GM18519 (cell line): ENCODE data around the gene TTC23L.

Experiments used
- ATAC-seq: cut with Tn5 transposase; IDR thresholded peaks from one replicate; pipeline ENCODE4 v1.9.1; 2021; ENCODE audit warnings: mild to moderate bottlenecking, moderate library complexity; ENCODE audit not compliant: unreplicated experiment, low FRiP score

TTC23L gene

DNA sequence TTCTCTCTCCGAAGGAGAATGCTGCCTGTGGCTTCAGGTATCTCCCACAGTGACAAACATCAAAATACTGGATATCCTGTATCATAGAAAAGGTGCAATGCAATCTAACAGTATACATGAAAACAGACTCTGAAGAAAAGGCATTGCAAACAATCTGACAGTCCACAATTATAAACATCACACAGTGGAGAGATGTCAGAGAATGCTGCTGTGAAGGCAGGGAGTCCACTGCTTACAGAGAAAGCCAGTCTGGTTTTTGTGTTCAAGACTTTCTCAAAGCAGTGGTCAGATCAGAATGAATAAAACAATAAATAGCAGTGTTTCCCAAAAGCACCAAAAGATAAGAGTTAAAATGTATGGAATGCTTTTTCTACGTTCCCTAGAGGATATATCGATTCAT lies 28.7 kb downstream of the TTC23L start:
- ATAC-seq, result no peak

DNA sequence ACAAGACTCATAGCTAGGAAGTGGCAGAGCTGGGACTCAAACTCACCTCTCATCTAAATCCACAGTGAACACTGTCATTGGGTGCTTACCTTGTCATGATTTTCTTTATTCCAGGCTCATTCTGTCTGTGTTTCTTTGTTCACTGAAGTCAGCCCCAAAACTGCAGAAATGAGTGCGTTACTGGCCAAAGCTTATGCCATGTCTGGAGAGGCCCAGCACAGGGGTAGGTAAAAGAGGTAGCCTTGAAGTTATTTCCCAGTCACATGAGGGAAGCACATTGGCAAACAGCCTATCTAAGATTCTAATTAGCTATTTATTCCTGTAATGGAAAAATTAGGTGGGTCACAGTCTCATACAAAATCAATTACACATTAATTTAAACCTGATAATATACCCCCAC lies 29.8 kb downstream of the TTC23L start:
- ATAC-seq, result no peak

DNA sequence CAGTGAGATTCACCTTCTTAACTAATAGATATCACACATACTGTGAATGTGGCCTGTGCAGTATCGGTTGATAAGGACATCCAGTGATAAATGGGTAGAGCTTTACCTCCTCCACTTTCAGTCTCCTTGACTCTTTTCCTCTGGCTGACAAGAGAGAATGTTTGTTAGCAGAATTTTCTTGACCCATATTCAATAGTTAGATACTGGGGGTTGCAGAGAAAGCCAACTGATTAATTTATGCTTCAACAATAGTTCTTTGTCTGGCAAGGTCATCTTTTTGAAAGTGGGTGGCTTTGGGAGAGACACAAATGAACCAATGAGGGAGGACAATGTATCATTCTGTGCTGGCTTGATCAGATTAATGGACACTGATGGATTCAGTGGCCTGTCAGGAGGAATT lies 30.3 kb downstream of the TTC23L start:
- no peak for ATAC-seq

DNA sequence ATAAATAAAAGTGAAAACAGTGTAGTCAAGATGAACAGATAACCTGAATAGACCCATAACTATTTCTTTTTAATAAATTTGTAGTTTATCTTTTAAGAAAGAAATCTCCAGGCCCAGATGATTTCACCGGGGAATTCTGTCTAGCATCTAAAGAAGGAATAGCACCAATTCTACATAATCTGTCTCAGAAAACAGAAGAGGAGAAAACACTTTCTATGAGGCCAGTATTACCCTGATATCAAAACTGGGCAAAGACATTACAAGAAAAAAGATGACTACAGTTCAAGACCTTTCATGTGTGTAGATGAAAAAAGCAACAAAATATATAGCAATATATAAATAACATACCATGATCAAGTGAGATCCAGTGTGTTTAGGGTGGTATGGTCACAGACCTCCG lies 31.4 kb downstream of the TTC23L start:
- ATAC-seq, result no peak

DNA sequence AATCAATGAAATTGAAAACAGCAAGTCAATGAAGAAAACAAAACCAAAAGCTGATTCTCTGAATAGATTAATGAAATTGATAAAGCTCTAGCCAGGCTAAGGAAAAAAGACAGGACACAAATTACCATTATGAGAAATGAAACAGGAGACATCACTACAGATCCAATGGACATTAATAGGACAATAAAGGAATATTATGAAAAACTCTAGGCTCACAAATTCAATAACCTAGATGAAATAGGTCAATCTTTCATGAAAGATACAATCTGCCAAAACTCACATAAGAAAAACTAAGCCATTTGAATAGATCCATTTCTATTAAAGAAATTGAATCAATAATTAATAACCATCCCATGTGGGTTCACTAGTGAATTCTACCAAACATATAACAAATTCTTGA lies 37.3 kb downstream of the TTC23L start:
- ATAC-seq, result no peak

DNA sequence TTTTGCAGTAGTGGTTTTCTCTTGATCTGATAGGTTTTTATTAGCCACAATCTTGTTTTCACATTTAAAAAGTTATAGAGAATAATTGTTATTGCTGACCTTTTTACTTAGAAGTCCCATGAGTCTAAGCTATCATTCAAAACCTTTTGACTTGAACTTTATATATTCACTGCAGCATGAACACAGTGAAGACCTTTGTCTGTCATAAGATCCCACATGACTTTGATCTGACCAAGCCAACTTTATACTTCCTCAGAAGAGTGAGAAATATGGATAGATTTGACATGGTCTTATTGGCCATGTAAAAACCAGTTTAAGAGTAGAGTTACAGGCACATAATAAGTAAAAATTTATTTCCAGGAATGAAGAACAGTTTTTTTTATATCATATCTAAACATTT lies 42.3 kb downstream of the TTC23L start:
- ATAC-seq, result no peak

DNA sequence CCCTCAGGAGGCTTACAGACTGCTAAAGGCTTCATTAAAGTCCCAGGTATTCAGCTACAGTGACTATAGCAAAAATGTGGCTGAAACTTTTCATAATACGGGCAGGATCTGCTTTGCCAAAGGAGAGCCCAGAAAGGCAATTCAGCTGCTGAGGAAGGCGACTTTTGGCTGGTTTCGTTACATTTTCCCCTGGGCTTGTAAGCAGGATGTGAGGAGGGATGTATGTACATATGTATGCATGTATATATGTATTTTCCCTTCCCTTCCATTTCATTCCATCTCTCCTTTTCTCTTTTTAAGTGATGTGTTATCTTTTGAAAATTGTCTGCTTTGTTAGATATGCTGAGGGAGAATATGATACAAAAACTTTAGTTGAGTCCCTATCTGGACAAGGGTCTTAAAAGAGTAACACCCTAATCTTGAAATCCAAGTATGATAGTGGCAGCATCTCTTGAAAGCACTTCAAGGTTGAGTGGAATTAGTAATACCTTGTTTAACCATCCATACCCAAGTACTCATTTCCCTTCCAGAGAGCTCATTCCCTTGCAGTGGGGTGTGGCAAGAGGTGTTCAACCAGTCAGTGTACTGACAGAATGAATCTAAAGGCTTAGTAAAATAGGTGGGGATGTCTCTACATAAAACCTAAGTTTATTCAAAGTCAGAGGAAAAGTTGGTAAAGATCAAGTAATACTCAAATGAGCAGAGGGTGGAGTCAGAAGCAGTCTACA lies 47.6 kb downstream of the TTC23L start:
- no peak for ATAC-seq

DNA sequence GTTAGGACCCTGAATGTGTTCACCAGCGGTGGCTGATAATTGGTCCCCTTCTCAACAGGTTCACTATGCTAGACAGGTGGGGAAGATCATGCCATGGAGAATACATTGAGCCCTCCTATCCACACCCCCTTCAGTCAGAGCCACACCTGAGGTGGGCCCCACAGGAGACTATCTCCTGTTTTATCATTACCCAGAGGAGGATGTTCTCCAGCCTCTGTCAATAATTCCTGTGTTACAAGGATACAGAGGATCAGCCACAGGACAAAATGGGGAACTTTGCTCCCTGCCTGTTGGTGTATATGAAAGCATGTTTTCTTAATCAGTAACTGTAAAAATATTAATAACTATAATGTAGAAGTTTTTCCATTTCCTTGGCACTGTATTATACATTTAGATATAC lies 50.4 kb downstream of the TTC23L start:
- no peak for ATAC-seq

DNA sequence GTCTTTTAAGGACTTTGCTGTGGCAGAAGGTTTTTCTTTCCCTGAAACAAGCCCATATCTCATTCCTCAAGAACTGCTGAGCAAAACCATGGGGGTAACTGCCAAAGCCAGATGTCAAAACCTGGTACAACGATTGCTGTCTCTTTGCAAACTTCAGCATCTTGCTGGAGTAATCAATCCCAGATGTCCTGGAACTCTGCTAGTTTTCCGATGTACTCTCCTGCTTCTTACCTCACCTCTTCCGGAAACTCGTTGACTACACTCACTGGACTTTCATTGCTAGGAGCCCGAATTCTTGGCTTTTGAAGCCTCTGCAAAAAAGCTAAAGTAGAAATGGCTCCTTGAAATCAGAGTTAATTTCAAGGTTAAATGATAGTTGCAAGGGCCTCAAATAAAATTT lies 53.0 kb downstream of the TTC23L start:
- ATAC-seq, result no peak

DNA sequence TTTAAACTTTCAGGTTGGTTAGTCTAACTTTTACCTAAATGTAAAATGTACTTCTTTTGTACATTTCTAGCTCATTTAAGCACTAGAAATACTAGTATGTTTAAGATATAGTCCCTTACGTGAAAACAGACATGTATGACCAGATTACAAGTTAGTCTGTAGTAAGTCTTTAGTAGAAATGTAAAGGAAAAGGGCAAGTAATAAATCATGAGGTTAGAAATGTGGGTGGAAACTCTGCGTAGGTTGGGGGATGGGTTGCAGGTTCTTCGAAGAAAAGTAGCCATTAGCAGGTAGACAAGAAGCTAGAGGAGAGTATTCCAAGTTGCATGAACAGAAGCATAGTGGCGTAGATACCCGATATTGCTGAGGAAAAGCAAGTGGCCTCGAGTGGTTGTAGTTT lies 53.5 kb downstream of the TTC23L start:
- ATAC-seq, result no peak

DNA sequence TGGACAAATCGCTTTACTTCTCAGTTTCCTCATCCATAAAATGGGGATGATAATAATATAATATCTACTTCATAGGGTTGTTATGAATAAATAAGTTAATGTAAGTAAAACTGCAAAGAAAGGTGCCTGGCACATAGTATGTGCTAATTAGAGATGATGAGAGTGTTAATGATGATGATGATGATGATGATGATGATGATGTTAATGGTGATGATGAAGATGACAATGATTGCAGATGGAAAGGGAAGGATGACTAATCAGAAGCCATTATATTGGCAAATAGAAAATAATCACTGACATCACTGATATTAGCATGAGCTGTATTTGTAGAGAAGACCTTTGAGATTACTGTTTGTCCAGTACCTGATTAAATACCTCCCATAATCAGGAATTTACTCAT lies 55.8 kb downstream of the TTC23L start:
- no peak for ATAC-seq

DNA sequence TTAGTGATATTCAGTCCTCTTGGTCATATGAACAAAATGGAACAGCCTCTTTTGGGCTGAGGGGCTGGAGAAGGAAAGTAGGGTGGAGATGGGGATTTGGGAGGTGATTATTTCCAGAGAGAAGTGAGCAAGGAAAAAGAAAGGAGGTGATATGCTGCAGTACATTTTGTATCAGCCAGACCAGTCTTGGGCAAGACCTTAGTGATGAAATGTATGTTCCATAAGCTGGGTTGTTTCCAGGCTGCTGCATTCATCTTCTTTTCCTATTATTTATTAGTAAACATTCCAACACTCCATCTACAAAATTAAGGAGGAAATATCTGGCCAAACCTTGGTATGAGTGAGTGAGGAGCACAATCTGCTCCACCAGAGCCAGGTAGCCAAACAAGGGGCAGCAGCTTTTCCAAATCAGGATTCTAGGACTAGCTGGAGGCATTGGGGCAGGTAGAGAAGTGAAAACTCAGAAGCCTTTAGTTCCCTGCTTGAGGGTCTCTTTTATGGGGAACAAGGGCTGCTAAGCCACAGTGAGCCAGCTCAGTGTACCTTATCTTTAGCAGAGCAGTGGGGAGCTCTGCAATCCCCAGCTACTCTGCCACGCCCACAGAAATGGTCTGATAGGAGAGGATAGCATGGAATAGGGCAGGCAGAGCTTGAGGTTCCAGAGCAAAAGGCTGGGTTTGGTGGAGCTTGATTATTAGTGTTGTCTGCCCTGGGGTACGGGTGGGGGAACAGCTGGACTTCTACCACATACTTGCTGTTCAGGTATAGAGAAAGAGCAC lies 56.9 kb downstream of the TTC23L start:
- no peak for ATAC-seq

DNA sequence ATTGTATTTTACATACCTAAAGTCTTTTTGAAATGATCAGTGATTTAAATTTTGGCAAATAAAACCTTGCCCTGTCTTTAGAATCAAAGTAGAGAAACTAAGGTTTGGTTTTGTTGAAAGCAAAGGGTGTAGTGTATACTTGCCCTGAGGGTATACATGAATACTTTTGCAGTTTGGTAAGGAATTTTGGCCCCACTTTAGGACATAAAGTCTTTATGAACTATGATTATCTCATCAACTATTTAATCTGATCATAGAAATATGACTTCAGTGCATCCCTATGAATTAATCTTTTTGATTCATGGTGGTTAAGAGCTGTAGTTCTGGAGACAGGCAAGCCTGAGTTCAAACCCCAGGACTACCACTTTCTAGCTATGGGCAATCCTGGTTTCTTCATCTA lies 58.7 kb downstream of the TTC23L start:
- no peak for ATAC-seq

DNA sequence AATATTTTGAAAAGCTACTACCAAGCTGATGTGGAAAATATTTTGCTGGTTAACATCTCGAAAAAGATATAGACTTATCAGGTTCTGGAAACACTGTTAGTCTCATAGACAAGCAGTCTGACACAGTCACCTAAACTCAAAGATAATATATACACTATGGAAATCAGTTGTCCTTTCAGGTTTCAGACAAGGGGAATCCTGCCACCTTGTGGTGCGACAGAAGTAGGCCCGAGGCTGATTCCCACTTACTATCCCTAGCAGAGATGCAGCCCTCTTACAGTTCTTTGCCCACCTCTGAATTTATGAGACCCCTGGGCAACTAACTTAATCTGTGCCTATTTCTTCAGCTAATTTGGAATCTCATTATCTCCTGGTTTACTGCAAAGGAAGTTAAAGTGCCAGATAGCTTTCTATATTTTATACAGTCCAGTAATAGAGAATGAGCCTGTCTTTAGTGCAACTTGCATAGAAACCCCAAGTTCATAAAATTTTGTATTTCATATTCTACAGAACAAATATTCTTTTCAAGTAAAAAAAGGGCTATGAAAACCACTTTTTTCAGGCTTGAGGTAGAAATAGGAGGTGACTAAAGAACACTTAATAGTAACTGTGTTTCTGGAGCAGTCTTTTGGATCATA lies 59.4 kb downstream of the TTC23L start:
- ATAC-seq, result peak; percentile 72

DNA sequence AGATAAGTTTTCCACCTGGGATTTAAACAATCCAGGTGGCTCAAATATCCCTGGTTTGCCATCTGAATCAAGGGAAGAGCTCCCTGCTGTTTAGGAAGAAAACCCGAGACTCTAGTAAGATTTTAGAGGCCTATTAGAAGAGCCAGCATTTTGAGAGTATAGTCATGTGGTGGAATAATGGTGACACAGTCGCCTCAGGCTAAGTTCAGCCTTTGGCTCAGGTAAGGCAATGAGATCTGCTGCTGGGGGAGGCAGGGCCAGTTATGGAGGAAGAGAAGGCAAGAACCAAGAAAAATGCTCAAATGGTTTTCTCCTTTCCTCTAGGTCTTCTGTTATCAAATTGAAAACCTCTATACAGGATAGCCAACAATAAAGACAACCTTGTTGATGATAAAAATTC lies 60.1 kb downstream of the TTC23L start:
- ATAC-seq, result no peak

DNA sequence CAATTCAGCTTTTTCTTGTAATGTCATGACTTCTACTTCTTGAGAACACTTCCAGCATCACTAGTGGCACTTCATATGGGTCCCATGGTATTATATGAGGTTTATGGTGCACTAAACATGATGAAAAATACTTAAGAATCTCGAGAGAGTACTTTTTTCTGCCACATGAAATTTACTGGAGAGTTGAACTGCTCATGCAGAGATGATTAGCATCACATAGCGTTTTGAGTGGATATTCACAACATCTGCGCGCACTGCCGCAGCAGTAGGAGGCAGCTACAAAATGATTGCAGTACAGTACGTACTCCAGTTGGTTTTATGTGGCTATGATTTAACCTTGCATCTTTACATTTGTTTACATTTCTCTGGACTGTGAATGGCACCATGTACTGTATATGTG lies 61.7 kb downstream of the TTC23L start:
- ATAC-seq, result no peak

DNA sequence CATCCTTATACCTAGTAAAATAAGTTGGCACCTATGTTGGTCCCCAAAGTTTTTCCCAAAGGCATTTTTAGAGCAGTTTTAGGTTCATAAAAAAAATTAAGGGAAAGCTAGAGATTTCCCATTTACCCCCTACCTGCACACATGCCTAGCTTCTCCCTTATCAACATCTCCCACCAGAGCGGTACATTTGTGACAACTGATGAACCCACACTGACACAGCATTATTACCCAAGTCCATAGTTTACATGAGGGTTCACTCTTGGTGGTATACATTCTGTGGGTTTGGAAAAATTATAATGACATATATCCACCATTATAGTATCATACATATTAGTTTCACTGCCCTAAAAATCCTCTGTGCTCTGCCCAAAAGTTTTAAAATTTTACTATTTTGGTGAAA lies 64.3 kb downstream of the TTC23L start:
- ATAC-seq, result no peak

DNA sequence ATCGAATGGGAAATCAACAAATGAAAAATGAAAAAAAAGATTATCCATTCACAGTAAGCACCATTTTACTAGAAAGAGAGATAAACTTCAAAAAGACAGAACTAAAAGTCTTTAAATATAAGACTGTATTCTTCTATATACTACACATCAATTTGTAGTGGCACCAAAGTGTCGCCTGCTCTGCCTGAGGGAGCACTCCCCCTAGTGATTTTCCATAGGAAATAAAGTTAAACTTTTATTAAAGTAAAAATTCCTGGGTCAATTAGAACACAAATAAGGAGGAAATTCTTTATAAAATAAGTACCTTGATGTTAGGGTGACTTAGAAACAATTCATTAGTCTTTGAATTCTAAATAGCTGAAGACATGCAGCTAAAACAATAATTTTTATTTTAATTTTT lies 66.6 kb downstream of the TTC23L start:
- no peak for ATAC-seq

DNA sequence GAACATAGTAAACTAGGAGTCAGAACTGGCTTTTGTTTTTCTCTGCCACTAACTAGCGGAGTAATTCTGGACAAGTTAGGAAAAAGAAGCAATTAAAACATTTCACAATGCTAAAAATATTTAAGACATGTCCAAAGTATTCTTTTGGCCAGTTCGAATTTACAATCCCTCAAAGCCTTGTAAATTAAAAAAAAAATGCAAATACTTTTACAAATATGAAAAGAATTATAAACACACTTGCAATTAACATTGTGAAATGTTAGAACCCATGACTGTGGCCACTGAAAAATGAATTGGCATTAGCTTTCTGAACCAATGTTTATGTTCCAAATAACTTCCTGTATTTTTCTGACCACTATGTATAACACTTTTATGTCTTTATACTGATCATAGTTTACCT lies 74.1 kb downstream of the TTC23L start:
- ATAC-seq, result no peak

DNA sequence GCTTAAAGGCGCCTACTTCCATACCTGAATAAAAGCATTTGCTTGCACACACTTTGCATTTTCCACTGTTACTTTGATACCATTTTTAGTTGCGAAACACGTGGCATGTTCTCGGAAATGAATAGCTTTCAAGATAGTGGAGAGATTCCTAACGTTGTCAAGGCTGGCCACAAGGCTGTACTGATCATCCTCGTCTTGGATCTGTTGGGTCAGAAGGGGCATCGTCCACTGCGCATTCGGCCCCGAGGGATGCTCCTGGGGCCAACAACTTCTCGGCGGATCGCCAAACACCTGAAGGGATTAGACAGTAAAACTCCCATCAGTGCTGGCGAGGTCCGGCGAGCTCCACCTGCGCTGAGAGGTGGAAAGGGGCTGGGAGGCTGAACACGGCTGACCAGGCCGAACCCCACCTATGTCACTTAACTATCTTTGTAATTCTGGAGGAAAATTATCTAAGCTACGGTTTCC lies 75.7 kb downstream of the TTC23L start:
- ATAC-seq, result peak; percentile 11

DNA sequence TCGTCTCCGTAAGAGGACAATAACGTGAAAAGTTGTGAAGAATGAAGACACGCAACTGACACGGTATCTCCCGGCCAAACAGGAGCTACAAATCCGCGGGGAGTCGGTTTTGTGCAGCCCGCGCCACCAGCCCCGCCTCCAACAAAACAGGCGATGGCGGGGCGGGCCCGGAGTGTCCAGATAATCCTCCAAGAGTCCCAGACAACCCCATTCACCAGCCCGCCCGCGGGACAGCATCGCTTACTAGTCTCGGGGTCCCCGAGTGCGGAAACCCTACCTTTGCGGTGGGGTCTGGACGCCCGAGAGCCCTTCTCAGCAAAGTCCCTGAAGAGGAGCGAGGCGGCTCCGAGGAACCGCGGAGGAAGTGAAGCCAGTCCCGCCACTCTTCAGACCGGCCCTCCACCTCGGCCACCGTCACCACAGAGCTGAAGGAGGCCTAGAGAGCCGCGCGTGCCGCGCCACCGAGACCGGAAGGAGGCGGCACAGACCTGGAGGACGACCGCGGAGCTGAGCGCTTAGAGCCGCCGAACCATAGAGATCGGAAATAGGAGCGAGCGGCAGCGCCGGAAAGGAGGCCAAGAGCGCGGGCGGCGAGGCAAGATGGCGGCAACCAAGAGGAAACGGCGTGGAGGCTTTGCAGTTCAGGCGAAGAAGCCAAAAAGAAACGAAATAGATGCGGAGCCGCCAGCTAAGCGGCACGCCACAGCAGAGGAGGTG lies 76.3 kb downstream of the TTC23L start, which contains the start of the genes BRIX1 and RAD1:
BRIX1 (plus strand) TSS at position 573 of the 717 bp plus-strand sequence; CDS start at position 601, 28 bp downstream.
RAD1 (minus strand) TSS at position 366 of the 717 bp plus-strand sequence. CDS start 612 bp downstream, outside the sequence.
- peak; percentile 96 for ATAC-seq
